ENCODE measurements around the gene COCH.
"Not testable (repeated sequence)": the region's sequence is repeated elsewhere in the genome, so short reads cannot be mapped to it uniquely, and the experiment has no call there.

The COCH gene

GRCh38 chr14:30933937-30934336, 59.6 kb downstream of the COCH start:
- DNase-seq, result not testable (repeated sequence)

GRCh38 chr14:30935445-30935844, 61.1 kb downstream of the COCH start:
- no peak for DNase-seq

DNA sequence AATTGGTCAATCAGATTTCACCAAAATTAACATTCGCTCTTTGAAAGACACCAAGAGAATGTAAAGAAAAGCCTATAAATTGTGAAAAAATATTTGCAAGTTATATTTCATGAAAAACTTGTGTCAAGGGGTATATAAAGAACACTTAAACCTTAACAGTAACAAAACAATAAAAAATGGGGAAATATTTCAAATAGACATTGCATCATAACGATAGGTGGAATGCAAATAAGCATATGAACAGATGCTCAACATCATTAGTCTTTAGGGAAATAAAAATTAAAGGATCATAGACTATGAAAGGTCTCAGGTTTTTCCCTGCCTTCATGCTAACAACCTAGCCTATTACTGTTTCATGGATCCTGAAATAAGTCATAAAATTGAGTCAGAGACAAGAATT, 64.3 kb downstream of the COCH start:
- no peak for DNase-seq
